ENCODE results near the gene CFAP100. TPM values are rescaled to one million over a fixed set of nuclear protein-coding genes. Genes with fewer than 3 reads are reported as not detected.

The CFAP100 gene
- total and polyA plus RNA-seq, 9 of the 15 experiments (the other 6 are each of a cell fraction or from before 2014, with no cell fraction given) = not detected

DNA sequence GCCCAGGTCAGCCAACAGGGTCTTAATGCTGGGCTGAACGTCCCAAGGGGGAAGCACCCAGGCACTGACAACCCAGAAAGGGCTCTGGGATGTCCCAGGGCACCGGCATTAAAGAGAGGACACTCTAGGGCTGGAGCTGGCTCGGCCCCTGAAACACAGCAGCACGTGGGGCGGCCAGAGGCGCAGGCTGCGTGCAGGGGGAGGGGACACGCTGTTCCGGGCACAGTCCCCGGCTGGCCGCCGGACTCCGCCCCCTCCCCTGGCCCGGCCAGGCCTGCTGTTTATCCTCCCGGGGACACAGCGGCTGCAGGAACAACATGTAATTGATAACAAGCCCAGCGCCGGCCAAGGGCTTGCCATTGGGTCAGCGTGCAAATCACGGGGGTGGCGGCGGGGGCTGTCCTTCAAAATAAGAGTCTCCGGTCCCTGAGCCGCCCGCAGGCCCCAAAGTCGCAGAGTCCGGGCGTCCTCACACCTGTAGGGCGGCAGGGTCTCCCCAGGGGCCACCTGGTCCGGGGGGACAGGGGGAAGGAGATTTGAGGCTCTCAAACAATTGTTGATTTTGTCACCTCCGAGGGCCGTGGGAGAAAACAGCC lies 38.8 kb upstream of the CFAP100 start (continued):
- TF ChIP-seq, protein P1, sequence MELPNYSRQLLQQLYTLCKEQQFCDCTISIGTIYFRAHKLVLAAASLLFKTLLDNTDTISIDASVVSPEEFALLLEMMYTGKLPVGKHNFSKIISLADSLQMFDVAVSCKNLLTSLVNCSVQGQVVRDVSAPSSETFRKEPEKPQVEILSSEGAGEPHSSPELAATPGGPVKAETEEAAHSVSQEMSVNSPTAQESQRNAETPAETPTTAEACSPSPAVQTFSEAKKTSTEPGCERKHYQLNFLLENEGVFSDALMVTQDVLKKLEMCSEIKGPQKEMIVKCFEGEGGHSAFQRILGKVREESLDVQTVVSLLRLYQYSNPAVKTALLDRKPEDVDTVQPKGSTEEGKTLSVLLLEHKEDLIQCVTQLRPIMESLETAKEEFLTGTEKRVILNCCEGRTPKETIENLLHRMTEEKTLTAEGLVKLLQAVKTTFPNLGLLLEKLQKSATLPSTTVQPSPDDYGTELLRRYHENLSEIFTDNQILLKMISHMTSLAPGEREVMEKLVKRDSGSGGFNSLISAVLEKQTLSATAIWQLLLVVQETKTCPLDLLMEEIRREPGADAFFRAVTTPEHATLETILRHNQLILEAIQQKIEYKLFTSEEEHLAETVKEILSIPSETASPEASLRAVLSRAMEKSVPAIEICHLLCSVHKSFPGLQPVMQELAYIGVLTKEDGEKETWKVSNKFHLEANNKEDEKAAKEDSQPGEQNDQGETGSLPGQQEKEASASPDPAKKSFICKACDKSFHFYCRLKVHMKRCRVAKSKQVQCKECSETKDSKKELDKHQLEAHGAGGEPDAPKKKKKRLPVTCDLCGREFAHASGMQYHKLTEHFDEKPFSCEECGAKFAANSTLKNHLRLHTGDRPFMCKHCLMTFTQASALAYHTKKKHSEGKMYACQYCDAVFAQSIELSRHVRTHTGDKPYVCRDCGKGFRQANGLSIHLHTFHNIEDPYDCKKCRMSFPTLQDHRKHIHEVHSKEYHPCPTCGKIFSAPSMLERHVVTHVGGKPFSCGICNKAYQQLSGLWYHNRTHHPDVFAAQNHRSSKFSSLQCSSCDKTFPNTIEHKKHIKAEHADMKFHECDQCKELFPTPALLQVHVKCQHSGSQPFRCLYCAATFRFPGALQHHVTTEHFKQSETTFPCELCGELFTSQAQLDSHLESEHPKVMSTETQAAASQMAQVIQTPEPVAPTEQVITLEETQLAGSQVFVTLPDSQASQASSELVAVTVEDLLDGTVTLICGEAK (IDR thresholded peaks at IDR 0.05) = no peak
- TF ChIP-seq, protein P1 (CRISPR knock-in tag; IDR thresholded peaks at IDR 0.05) = no peak
- TF ChIP-seq KDM2B (CRISPR knock-in tag; IDR thresholded peaks at IDR 0.05) (no peak), ZNF444 (CRISPR knock-in tag; IDR thresholded peaks at IDR 0.05) (no peak), ZNF217 (CRISPR knock-in tag; IDR thresholded peaks at IDR 0.05) (no peak), GATAD2A (IDR thresholded peaks at IDR 0.05) (no peak), HMGN3 (IDR thresholded peaks at IDR 0.05; ENCODE audit: borderline replicate concordance, extremely low read depth, insufficient read length, low read depth, low read length) (peak; percentile 89), NFIC (IDR thresholded peaks at IDR 0.05) (no peak), RNF2 (IDR thresholded peaks at IDR 0.05) (peak; percentile 61; the same call in 1 of the 2 replicates), DDX20 (tag; IDR thresholded peaks at IDR 0.05; ENCODE audit: low read depth) (no peak), ZNF24 (IDR thresholded peaks at IDR 0.05) (no peak)
- TF ChIP-seq, protein P2, sequence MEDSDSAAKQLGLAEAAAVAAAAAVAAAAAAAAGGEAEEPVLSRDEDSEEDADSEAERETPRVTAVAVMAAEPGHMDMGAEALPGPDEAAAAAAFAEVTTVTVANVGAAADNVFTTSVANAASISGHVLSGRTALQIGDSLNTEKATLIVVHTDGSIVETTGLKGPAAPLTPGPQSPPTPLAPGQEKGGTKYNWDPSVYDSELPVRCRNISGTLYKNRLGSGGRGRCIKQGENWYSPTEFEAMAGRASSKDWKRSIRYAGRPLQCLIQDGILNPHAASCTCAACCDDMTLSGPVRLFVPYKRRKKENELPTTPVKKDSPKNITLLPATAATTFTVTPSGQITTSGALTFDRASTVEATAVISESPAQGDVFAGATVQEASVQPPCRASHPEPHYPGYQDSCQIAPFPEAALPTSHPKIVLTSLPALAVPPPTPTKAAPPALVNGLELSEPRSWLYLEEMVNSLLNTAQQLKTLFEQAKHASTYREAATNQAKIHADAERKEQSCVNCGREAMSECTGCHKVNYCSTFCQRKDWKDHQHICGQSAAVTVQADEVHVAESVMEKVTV (CRISPR knock-in tag; IDR thresholded peaks at IDR 0.05) = no peak
- TF ChIP-seq, protein P3, sequence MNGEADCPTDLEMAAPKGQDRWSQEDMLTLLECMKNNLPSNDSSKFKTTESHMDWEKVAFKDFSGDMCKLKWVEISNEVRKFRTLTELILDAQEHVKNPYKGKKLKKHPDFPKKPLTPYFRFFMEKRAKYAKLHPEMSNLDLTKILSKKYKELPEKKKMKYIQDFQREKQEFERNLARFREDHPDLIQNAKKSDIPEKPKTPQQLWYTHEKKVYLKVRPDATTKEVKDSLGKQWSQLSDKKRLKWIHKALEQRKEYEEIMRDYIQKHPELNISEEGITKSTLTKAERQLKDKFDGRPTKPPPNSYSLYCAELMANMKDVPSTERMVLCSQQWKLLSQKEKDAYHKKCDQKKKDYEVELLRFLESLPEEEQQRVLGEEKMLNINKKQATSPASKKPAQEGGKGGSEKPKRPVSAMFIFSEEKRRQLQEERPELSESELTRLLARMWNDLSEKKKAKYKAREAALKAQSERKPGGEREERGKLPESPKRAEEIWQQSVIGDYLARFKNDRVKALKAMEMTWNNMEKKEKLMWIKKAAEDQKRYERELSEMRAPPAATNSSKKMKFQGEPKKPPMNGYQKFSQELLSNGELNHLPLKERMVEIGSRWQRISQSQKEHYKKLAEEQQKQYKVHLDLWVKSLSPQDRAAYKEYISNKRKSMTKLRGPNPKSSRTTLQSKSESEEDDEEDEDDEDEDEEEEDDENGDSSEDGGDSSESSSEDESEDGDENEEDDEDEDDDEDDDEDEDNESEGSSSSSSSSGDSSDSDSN (IDR thresholded peaks at IDR 0.05; ENCODE audit: borderline replicate concordance in 1 of 2, low read depth in 2 of 2, low read length in 2 of 2) = peak in 1 of 2 experiments; percentile 61; a peak in 1 of 4 replicates
- TF ChIP-seq, protein P4, sequence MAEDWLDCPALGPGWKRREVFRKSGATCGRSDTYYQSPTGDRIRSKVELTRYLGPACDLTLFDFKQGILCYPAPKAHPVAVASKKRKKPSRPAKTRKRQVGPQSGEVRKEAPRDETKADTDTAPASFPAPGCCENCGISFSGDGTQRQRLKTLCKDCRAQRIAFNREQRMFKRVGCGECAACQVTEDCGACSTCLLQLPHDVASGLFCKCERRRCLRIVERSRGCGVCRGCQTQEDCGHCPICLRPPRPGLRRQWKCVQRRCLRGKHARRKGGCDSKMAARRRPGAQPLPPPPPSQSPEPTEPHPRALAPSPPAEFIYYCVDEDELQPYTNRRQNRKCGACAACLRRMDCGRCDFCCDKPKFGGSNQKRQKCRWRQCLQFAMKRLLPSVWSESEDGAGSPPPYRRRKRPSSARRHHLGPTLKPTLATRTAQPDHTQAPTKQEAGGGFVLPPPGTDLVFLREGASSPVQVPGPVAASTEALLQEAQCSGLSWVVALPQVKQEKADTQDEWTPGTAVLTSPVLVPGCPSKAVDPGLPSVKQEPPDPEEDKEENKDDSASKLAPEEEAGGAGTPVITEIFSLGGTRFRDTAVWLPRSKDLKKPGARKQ (CRISPR knock-in tag; IDR thresholded peaks at IDR 0.05) = no peak

Measured in K562 (cell line).